Renal pelvis (tissue), 3 donors: ENCODE data around the gene TEX53. TPM values are rescaled to one million over a fixed set of nuclear protein-coding genes. Genes with fewer than 3 reads are reported as not detected.

Experiments
- polyA plus RNA-seq, 3 donors: library from polyadenylated mRNA; unstranded; fragments of 120-200 nt; gene quantifications; one replicate each; pipeline ENCODE4 v1.2.1, GENCODE V29; 2013; ENCODE audit not compliant: insufficient read length in 3 of 3

The TEX53 gene
- polyA plus RNA-seq, 3 donors: not detected

Other genes with a start within 250 kb of the TEX53 start
- 10 to 100 TPM; 11.0 to 15.1 (median 13.6) TPM for gene WHRN, start 152.3 kb downstream of the TEX53 start, polyA plus RNA-seq
- 100 to 1,000 TPM; 206 to 240 (median 227) TPM for gene ATP6V1G1, start 70.0 kb downstream of the TEX53 start, polyA plus RNA-seq
- 1 to 10 TPM; 6.8 to 8.9 (median 8.4) TPM for gene TMEM268, start 46.5 kb downstream of the TEX53 start, polyA plus RNA-seq
- not detected for gene TEX48, start 24.4 kb upstream of the TEX53 start, polyA plus RNA-seq
- 1 to 10 TPM; 5.9 to 9.7 (median 8.0) TPM for gene TNFSF15, start 148.2 kb upstream of the TEX53 start, polyA plus RNA-seq